Epidermal melanocyte (primary cell): ENCODE measurements around the gene PADI2.

ENCODE experiments used
- DNase-seq: peaks from one replicate; pipeline ENCODE4 v3.0.0; 2011; ENCODE audit warnings: low spot score; ENCODE audit not compliant: insufficient read length

PADI2 gene

DNA sequence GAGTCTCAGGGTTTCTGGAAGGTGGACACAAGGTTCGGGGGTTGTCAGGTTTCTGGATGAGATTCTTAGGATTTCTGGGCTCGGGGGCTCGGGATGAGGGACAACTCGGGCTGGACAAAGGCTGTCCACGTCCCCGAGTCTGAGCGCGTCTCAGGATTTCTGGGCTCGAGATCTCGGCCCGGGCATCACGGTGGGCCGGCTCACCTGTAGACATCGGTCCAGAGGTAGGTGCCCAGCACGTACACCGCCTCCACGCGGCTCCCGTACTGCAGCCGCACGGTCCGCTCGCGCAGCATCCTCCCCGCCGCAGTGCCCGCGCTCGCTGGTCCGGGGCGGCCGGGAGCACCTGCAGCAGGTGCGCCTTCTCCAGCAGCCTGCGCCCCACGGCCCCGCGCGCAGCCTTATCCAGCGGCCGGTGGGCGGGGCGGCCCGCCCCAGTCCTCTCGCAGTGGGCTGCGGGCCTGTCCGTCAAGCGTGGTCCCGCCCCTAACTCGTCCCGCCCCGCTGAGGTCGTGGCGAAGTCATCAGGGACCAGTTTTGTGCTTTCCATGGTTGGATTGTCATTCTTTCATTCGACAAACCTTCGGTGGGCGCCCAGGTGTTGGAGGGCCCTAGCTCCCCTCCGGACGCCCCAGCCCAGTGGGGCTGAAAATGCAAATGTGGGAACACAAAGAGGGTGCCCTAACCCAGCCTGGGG lies at the start of gene PADI2:
Gene PADI2 (minus strand): TSS at position 376 of the 697 bp plus-strand sequence. CDS start 80 bp downstream, at position 296.
- DNase-seq: peak; percentile 81

- DNase-seq: no peak
Observed at GRCh38 chr1:17168091-17168876, 49.0 kb upstream of the PADI2 start.

GRCh38 chr1:17167786-17168090 lies 48.5 kb upstream of the PADI2 start:
- DNase-seq: no peak

GRCh38 chr1:17167041-17167785 lies 48.0 kb upstream of the PADI2 start:
- DNase-seq: no peak

- no peak for DNase-seq
Observed at GRCh38 chr1:17165823-17166222, 46.6 kb upstream of the PADI2 start.

- no peak for DNase-seq
Observed at GRCh38 chr1:17163789-17164666, 44.8 kb upstream of the PADI2 start.

GRCh38 chr1:17163371-17163770 lies 44.1 kb upstream of the PADI2 start:
- no peak for DNase-seq

- no peak for DNase-seq
Observed at GRCh38 chr1:17162941-17163340, 43.7 kb upstream of the PADI2 start.

GRCh38 chr1:17161926-17162800 lies 42.9 kb upstream of the PADI2 start:
- DNase-seq: no peak

- DNase-seq: no peak
Observed at GRCh38 chr1:17161137-17161740, 42.0 kb upstream of the PADI2 start.

- no peak for DNase-seq
Observed at GRCh38 chr1:17158961-17159360, 39.7 kb upstream of the PADI2 start.

- no peak for DNase-seq
Observed at GRCh38 chr1:17156108-17156507, 36.9 kb upstream of the PADI2 start.

DNA sequence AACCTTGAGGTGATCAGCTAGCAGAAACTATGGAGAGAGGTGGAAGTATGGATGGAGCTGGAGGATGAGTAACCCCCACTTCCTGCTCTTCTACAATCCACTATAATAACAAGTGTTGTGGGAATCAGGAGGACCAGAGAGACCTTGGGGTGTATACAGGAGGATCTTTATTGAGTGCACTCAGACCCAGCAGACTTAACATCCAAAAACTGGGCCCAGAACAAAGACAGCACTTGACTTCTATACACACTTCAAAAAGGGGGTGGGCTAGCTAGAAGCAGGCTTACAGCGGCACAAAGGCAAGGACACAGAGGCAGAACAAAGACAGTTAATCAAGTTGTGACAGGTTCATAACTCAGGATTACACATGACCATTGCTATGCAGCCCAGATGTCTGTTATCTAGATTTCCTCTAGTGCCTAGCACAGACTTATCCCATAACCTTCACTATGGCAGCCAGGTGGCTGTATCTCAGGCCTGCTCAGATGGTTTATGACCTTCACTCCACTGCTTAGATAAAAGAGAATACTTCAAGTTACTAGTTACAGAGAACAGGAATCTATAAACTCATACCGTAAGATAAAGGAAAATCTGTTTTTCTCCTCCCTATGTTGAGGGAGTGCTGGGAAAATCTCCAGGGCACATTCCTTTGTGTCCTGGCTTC lies 36.1 kb upstream of the PADI2 start:
- no peak for DNase-seq

DNA sequence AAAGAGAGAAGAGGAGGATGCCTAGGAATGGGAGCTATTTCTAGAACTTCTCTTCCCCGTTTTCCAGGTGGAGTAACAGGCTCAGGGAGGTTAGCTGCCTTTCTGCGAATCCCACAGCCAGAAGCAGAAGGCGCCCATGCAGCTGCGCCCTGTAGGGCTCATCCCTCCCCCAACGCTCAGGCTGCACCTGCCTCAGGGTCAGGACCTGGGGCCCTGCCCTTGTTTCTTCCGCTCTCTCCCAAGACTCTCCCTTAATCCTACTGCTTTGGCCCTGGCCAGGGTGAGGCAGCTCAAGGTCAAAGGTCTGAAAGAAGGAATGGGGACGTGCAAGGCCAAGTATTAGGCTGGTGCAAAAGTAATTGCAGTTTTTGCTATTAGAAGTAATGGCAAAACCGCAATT lies 30.5 kb upstream of the PADI2 start:
- DNase-seq: no peak

DNA sequence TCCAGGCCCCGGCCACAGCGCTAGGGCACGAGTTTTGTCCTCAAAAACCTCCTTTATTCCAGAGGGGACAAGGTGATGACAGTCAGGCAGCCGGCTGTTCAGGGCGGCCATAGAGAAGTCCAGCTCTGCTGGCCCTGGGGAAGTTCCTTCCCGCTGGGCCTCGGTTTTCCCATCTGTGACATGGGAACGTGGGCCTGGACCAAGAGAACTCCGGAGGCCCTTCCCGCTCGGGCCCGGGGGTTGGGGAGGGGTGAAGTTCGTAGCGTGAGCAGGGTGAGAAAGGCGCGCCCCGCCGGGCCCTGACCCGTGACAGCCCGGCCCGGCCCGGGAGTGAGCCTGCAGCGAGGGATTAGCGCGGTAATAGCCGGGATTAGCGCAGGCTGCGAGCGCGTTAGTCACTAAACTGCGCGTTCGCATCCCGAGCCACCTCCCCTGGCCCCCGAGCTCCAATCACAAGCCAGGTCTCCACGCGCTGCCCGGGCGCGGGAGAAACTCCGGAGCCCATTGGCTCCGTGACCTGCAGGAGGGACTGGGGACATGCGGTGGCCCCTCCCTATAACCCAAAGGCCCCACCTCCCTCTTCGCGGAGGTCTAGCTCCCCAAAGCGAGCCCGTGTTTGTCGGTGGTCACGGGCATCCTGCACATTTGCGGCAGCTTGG lies 29.8 kb upstream of the PADI2 start:
- no peak for DNase-seq

DNA sequence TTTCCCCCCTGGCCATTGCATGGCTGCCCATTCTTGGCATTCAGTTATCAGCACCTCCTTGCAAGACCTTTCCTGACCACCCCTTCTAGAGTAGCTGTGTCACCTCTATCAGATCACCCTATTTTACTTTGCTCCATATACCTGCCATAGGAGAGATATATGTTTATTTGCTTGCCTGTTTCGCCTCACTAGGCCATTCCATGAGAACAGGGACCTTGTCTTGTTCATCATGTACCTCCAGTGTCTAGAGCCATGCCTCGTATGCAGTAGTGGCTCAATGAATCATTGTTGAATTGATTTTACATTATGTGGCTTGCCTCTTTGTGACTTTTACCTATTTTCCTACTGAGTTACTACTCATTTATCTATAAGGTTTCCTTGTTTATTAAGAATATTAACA lies 26.4 kb upstream of the PADI2 start:
- DNase-seq: no peak

GRCh38 chr1:17143760-17144159 lies 24.5 kb upstream of the PADI2 start:
- DNase-seq: no peak

DNA sequence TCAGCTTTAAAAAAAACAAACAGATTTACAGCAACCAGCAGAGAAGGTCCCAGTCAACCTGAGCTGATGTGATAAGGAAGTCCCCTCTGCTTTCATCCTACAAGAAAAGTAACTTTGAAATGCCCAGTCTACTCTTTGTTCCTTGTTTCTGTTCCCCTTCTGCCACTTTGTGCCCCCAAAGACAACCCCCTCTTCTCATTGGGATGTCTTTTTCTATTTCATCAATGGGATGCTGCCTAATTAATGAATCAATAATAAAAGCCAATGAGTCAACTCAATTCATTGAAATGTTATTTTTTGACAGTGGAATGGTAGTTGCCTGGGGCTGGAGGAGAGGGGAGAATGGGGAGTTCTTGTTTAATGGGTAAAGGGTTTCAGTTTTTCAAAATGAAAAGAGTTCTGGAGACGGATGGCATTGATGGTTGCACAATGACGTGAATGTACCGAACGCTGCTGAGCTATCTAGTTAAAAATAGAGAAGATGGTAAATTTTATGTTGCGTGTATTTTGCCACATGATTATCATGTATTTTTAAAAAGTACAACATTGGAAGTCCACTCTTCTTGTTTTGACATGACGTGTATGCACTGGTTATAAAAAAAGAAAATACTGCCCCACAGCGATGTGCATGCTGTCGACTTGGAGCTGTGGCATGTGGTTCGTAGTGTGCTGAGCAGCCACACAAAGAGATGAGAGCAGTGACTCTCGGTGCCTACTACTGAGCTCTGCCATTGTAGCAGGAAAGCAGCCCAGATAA lies 22.4 kb upstream of the PADI2 start:
- no peak for DNase-seq
